Activated naive CD4-positive, alpha-beta T cell treated with anti-CD3 and anti-CD28 coated beads, Interleukin-2, amount 50 U/mL, for 24 hours (primary cell): ENCODE data around the gene SNX10.

ENCODE experiments used
- H3K27ac Mint-ChIP-seq: one replicate; pipeline ENCODE4 v1.8.0; 2021; ENCODE audit warnings: mild to moderate bottlenecking, mixed read lengths
- H3K27me3 Mint-ChIP-seq: one replicate; pipeline ENCODE4 v1.8.0; 2021; ENCODE audit warnings: mixed read lengths
- H3K36me3 Mint-ChIP-seq: one replicate; pipeline ENCODE4 v1.8.0; 2021; ENCODE audit warnings: mixed read lengths
- H3K4me1 Mint-ChIP-seq: one replicate; pipeline ENCODE4 v1.8.0; 2021; ENCODE audit warnings: mixed read lengths
- H3K4me3 Mint-ChIP-seq: one replicate; pipeline ENCODE4 v1.8.0; 2021; ENCODE audit warnings: mild to moderate bottlenecking, mixed read lengths
- H3K9me3 Mint-ChIP-seq: one replicate; pipeline ENCODE4 v1.8.0; 2021; ENCODE audit warnings: mixed read lengths

SNX10 gene

GRCh38 chr7:26345202-26345601 is 53.5 kb downstream of the SNX10 start:
- Mint-ChIP-seq H3K27me3 (no peaks in the 10 kb centered on the region), H3K4me3 (no peak overlapping the region), H3K27ac (no peak overlapping the region), H3K9me3 (no peaks in the 10 kb centered on the region), H3K36me3 (peaks cover 6% of the 10 kb centered on the region), H3K4me1 (no peaks in the 10 kb centered on the region)

DNA sequence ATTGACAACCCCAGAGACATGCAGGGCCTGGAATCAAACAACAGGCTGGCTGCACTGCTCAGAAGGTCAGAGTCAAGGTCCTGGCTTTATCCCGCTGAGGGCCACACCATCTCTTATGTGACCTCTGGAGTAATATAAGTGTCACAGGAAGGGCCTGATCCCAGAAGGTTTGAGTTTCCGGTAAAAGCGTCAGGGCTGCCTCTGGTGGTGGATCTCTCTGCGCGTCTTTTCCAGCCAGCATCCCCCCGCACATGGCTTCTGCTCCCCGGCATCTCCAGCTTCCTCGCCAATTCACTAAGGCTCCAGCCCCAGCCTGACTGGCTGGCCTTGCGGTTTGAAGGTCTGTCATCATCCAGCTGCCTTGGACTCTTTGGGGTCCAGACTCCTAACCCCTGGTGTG is 54.2 kb downstream of the SNX10 start:
- H3K4me3 Mint-ChIP-seq: no peak overlapping the region
- H3K4me1 Mint-ChIP-seq: no peaks in the 10 kb centered on the region
- H3K36me3 Mint-ChIP-seq: peaks cover 6% of the 10 kb centered on the region
- no peaks in the 10 kb centered on the region for H3K9me3 Mint-ChIP-seq
- H3K27ac Mint-ChIP-seq: no peak overlapping the region
- no peaks in the 10 kb centered on the region for H3K27me3 Mint-ChIP-seq

GRCh38 chr7:26346611-26347203 is 55.0 kb downstream of the SNX10 start:
- Mint-ChIP-seq H3K4me1 (no peaks in the 10 kb centered on the region), H3K36me3 (peaks cover 6% of the 10 kb centered on the region), H3K27ac (no peak overlapping the region), H3K4me3 (no peak overlapping the region), H3K9me3 (no peaks in the 10 kb centered on the region), H3K27me3 (no peaks in the 10 kb centered on the region)

DNA sequence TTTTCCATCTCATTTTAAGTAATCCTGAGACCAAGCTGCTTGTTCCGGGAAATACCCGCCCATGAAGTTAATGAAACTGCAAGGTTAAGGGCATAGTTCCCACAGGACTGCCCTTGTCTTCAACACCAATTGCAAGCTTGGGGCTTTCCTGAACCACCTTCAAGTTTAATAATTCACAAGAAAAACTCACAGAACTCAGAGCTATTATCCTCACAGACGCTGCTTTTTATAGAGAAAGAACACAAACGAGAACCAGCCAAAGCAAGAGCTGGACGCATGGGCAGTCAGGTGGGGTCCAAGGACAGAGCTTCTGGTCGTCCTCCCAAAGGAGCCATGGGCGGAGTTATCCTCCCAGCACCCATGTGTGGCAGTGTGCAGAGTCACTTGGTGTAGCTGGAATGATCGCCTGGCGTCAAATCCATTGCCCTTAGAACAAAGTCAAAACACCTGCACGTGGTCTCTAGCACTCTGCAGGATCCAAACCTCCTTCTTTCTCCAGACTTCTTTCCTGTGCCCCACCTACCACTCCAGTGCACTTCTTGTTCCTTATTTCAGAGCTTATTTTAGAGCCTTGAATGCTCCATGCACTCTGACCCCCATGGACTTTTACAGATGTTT is 56.7 kb downstream of the SNX10 start:
- Mint-ChIP-seq H3K4me1 (no peaks in the 10 kb centered on the region), H3K27ac (no peak overlapping the region), H3K9me3 (no peaks in the 10 kb centered on the region), H3K27me3 (no peaks in the 10 kb centered on the region), H3K4me3 (no peak overlapping the region), H3K36me3 (peaks cover 6% of the 10 kb centered on the region)

DNA sequence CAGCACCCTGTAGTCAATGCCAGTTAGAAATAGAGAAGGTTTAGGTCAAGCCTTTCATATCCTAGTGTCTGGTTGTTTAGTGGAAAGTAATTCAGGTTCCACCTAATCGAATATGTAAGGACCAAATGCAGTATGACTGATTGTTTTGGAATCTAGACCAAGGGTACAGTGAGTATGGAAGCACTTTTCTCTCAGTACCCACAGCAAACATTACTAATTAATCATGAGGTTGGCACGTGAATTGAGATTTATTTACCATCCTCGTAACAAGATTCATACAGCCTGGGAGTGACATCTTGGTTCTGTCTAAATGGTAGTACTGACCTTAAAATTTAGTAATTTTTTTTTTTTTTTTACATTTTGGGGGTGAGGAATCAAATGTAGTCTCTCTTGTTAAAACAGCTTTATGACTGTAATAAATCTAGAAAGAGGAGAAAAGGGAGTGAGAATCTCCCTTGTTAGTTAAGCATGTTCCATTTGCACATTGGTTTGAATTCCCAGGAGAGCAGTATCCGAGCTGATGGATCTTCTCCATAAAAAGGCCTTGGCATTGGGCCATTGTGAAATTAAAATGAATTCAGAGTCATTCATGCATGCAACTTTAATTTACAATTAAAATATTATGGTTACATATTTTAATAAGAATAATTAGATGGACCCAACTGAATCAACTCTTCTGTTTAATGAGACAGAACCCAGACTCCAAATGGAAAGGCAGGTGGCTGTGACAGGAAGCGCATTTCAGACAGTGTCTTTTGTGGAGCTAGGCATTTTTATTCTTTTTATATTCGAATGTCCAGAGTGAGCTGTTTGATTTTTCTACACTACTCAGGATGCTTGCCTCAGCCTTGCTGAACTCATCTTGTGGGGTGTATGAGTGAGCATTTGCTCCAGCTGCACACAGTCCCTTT is 57.6 kb downstream of the SNX10 start:
- H3K4me1 Mint-ChIP-seq: no peaks in the 10 kb centered on the region
- H3K27me3 Mint-ChIP-seq: no peaks in the 10 kb centered on the region
- H3K36me3 Mint-ChIP-seq: peaks cover 6% of the 10 kb centered on the region
- H3K27ac Mint-ChIP-seq: no peak overlapping the region
- no peaks in the 10 kb centered on the region for H3K9me3 Mint-ChIP-seq
- H3K4me3 Mint-ChIP-seq: no peak overlapping the region

GRCh38 chr7:26351171-26351570 is 59.5 kb downstream of the SNX10 start:
- Mint-ChIP-seq H3K27me3 (no peaks in the 10 kb centered on the region), H3K4me3 (no peak overlapping the region), H3K9me3 (no peaks in the 10 kb centered on the region), H3K36me3 (peaks cover 5% of the 10 kb centered on the region), H3K4me1 (no peaks in the 10 kb centered on the region), H3K27ac (no peak overlapping the region)

- no peaks in the 10 kb centered on the region for H3K27me3 Mint-ChIP-seq
- no peaks in the 10 kb centered on the region for H3K4me1 Mint-ChIP-seq
- H3K9me3 Mint-ChIP-seq: no peaks in the 10 kb centered on the region
- H3K36me3 Mint-ChIP-seq: peaks cover 1% of the 10 kb centered on the region
- H3K27ac Mint-ChIP-seq: no peak overlapping the region
- no peak overlapping the region for H3K4me3 Mint-ChIP-seq
These were observed 64.6 kb downstream of the SNX10 start for GRCh38 chr7:26356229-26356628.

- no peaks in the 10 kb centered on the region for H3K4me1 Mint-ChIP-seq
- H3K4me3 Mint-ChIP-seq: no peak overlapping the region
- H3K36me3 Mint-ChIP-seq: peaks cover 1% of the 10 kb centered on the region
- no peaks in the 10 kb centered on the region for H3K9me3 Mint-ChIP-seq
- H3K27ac Mint-ChIP-seq: no peak overlapping the region
- H3K27me3 Mint-ChIP-seq: no peaks in the 10 kb centered on the region
These were observed 65.5 kb downstream of the SNX10 start for GRCh38 chr7:26356929-26357798.

DNA sequence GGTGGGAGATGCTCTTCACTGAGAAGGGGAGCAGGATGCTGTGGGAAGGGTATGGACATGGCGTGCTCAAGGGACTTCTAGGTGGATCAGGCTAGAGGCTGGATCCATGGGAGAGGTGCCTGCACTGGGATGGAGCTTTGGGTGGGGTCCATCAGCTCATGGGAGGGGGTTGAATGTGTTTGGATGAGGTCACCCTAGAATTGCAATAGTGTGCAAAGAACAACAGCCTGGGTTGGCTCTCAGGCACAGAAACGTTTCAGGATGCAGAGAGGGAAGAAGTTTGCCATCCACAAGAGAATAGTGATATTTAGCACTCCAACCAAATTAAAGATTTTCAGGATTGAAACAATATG is 66.1 kb downstream of the SNX10 start:
- no peaks in the 10 kb centered on the region for H3K27me3 Mint-ChIP-seq
- H3K4me3 Mint-ChIP-seq: no peak overlapping the region
- no peaks in the 10 kb centered on the region for H3K4me1 Mint-ChIP-seq

DNA sequence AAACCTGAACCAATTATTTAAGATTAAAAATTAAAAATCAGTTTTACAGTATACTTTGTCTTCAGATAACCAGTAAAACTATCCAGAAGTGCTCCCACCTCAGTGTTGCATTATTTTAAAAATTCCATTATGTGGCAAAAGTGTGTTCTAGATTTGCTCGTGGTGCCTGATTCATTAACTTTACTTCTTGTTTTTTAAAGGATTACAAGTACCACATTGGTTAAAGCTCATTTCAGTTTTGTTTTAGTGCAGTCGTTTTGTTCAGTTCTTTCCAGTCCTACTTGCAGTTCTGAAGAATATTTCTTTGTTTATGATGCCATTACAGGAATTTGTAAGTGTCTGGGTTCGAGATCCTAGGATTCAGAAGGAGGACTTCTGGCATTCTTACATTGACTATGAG is 69.0 kb downstream of the SNX10 start:
- Mint-ChIP-seq H3K4me1 (peaks cover 3% of the 10 kb centered on the region), H3K36me3 (peaks cover 1% of the 10 kb centered on the region), H3K4me3 (no peak overlapping the region), H3K27me3 (no peaks in the 10 kb centered on the region), H3K9me3 (no peaks in the 10 kb centered on the region), H3K27ac (no peak overlapping the region)

More for the DNA sequence above, 66.1 kb downstream of the SNX10 start:
- Mint-ChIP-seq H3K36me3 (peaks cover 1% of the 10 kb centered on the region), H3K9me3 (no peaks in the 10 kb centered on the region), H3K27ac (no peak overlapping the region)

DNA sequence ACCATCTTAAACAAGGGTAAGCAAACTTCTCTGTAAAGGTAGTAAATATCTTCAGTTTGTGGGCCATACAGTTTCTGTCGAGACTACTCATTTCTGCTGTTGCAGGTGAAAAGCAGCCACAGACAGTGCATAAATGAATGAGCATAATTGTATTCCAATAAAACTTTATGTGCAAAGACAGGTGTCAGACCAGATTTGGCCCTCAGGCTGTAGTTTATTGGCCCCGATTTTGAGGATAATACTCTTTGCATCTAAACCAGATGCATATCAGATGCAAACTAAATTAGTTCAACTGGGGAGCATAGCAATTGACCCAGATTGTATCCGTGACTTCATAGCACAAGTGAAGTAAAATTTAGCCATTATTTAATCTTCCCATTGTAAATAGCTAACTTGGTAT is 70.0 kb downstream of the SNX10 start:
- Mint-ChIP-seq H3K4me1 (peaks cover 3% of the 10 kb centered on the region), H3K27ac (no peak overlapping the region), H3K4me3 (no peak overlapping the region), H3K27me3 (no peaks in the 10 kb centered on the region), H3K9me3 (no peaks in the 10 kb centered on the region), H3K36me3 (peaks cover 1% of the 10 kb centered on the region)

DNA sequence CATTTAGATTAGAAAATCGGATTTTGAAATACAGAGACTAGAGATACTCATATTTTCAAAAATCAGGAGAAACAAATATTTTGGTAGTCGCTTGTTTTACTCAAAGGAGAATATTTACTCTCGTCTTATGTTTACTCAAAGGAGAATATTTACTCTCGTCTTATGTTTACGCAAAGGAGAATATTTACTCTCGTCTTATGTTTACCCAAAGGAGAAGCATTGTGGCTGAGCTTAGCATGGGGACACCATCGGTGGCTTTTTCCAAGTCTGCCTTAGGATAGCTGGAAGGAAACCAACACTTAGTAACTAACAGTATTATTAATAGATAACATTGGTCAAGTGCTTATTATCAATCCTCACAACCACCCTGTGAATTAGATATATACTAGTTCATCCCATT is 71.8 kb downstream of the SNX10 start:
- no peaks in the 10 kb centered on the region for H3K9me3 Mint-ChIP-seq
- no peak overlapping the region for H3K4me3 Mint-ChIP-seq
- peaks cover 3% of the 10 kb centered on the region for H3K4me1 Mint-ChIP-seq
- H3K27me3 Mint-ChIP-seq: no peaks in the 10 kb centered on the region
- H3K27ac Mint-ChIP-seq: no peak overlapping the region
- no peaks in the 10 kb centered on the region for H3K36me3 Mint-ChIP-seq

DNA sequence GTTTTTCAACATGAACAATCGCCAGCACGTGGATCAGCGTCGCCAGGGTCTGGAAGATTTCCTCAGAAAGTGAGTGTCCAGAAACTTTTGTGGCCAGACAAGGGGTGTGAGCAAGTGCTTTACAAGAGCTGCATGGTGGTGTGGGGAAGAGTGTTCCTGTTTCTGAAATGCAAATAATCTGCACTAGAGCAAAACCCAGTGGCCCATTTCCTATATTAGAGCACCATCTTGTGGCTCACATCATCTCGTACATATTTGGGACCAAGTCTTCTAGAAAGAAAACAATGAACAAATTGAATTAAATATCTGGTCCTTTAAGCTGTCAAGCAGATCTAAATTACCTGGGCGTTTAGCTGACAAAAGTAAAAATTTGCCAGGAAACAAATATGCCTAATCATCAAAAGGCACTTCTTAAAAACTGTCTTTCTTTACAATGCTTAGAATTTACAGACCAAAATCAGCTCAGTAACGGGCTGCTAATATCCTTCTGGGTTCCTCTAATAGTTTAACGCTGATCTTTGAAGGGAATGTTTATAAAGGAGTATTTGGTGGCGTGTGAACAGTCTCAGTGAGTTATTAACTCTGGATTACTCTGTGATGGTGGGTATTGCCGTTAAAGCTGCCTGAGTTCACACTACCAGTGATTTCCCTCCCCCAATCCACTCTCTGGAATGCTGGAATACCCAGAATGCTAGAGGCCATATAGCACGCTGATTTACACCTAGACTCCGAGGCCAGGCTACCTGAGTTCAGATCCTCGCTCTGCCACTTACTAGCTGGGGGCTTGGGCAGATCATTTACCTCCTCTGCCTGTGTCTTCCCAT is 73.6 kb downstream of the SNX10 start:
- H3K27ac Mint-ChIP-seq: no peak overlapping the region
- no peaks in the 10 kb centered on the region for H3K36me3 Mint-ChIP-seq
- no peak overlapping the region for H3K4me3 Mint-ChIP-seq
- H3K27me3 Mint-ChIP-seq: no peaks in the 10 kb centered on the region
- no peaks in the 10 kb centered on the region for H3K9me3 Mint-ChIP-seq
- peaks cover 7% of the 10 kb centered on the region for H3K4me1 Mint-ChIP-seq

DNA sequence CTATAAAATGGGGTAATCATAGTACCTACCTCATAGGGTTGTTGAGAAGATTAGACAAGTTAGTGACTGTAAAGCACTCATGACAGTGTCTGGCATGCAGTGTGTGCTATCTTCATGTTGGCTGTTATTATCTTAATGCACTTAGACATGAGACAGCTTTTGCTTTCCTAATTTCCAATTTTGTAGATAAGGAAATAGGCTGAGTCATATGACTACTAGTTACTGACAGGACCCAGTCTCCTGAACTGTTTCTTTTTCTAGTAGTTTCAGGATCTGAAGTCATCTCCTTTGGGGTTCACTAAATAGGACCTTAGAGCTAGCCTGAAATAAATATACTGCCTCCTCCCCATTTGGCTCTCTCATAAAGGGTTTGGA is 74.2 kb downstream of the SNX10 start:
- H3K9me3 Mint-ChIP-seq: no peaks in the 10 kb centered on the region
- H3K27ac Mint-ChIP-seq: no peak overlapping the region
- H3K4me3 Mint-ChIP-seq: no peak overlapping the region
- H3K4me1 Mint-ChIP-seq: peaks cover 8% of the 10 kb centered on the region
- no peaks in the 10 kb centered on the region for H3K36me3 Mint-ChIP-seq
- no peaks in the 10 kb centered on the region for H3K27me3 Mint-ChIP-seq

DNA sequence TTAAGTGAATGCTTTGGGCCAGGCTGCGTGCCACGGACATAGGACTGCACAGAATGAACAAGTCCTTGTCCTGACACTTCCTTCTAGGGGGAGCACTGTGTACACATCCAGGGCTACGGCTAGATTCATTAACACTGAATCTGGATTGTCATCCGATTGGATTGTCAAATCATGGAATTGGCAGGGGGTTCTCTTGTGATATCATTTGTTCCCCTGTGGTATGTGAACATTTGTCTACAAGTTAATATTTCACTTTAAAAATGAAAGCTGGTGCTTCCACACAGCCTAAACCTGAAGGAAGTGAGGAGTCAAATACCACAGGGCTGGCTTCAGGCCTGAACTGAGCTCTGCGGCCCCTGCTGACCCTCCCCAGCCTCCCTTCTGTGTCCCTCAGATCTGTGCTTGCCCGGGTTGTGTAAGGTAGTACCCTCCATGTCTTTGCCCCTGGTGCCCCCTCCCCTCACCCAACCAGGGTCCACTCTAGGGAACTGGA is 75.6 kb downstream of the SNX10 start:
- H3K27me3 Mint-ChIP-seq: peaks cover under 1% of the 10 kb centered on the region
- peaks cover 2% of the 10 kb centered on the region for H3K36me3 Mint-ChIP-seq
- peaks cover 8% of the 10 kb centered on the region for H3K4me1 Mint-ChIP-seq
- H3K27ac Mint-ChIP-seq: no peak overlapping the region
- no peaks in the 10 kb centered on the region for H3K9me3 Mint-ChIP-seq
- no peak overlapping the region for H3K4me3 Mint-ChIP-seq
